Embryonic facial prominence (tissue), 1 donor: ENCODE measurements around the gene PSMD1.
"Not testable (repeated sequence)": the region's sequence is repeated elsewhere in the genome, so short reads cannot be mapped to it uniquely, and the experiment has no call there.

Experiments used
- DNase-seq: peaks from one replicate; pipeline ENCODE4 v3.0.0-alpha.2; 2016; ENCODE audit errors: extremely low spot score

The PSMD1 gene

DNA sequence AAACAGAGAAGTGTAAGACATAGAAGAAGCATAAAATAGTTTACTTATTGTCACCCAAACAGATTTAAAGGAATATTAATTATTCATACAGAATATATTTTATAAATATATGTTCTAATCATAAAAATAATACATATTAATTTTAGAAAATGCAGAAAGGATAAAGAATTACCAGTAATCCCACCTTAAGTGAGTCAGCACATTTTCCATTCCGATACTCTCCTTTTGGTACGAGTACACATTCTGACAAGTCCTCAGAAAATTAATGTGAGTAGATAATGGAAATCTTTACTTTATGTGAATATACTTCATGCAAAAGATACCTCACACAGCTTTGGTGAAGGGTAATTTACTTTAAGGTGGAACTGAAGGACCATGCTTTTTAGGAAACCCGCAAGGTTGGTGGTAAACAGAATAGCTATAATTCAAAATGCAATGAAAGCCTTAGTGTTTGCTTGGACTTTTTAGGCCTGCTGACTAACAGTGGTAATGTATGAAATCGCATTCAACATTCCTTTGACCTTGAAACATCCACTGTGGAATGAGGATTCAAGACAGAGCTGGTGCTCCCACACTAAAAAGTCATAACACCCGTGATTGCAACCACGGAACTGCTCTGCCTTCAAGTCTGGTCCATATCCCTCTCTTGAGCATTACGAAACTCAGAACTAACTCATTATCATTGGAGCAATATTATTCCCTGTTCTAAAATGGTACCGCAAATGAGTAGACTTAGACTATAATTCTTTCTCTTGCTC lies 96.3 kb downstream of the PSMD1 start:
- no peak for DNase-seq

DNA sequence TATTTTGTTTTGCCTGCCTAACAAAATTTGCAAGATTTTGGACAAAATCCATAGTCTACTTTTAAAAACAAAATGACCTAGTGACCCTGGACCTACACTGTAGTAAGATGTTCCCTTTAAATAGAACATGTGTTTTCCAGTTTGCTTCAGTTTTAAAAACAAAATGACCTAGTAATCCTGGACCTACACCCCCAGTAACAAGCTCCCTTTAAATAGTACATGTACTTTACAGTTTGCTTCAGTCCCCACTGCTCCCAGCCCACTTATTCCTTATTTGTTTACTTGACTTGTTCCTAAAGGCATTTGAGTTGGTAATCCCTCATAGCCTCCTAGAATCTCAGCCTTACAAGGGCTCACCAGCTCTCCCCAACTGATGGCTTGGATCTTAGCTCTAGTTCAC lies 102.6 kb downstream of the PSMD1 start:
- DNase-seq = no peak

DNA sequence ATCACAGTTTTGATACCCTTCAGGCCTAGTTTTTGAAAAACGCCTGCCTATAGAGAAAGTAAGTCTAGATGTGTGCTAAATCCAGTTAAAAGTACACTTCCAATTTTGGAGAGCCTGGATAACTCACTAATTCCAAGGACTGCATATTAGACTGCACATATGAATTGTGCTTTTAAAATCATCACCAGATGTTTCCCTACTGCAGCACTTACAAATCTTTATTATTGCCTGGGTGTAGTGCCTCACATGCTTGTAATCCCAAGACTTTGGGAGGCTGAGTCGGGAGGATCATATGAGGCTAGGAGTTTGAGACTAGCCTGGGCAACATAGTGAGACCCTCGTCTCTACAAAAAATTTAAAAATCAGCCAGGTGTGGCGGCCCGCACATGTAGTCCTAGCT lies 104.0 kb downstream of the PSMD1 start:
- DNase-seq = no peak

DNA sequence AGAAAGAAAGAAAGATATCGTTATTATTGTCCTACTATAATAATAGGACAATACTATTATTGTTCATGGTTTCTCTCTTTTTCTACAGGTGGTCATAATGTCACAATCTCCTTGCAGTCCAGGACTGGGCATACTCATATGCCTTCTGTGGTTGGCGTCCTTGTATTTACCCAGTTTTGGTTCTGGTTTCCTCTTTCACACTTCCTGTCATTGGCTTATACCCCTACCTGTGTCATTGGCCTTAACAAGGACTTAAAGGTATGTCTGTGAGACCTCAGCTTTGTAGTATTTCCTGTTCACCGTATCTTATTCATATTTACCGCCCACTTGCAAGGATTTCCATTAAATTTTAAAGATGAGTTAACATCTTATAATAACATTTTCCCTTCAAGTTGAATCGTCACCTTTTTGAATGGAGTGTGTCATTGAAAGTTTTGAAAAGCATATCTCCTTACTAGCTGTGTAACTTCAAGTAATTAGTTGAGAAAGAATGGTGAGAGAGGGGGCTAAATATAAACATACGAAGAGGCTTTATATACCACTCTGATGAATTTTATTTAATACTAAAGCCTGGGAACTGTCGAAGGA lies 104.7 kb downstream of the PSMD1 start:
- DNase-seq = no peak

DNA sequence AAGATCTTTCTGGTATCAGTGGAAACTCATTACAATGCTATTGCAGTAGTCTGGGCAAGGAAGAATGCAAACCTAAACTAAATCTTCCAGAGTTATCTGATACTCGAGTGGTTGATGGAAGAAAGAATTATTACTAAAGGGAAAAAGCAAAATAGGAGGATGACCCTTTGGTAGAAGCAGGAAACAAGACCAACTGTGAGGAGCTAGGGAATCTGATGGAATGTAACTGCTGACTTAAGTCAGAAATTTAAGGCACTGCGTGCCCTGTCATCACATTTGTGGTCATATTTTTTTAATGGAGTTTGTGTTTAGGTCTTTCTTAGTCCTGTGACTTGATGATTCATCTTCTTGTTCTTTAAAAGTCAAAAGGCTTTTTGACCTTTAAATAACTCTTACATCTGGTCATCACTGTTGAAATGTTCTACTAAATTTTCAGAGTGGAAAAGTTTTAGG lies 105.2 kb downstream of the PSMD1 start:
- DNase-seq = no peak

DNA sequence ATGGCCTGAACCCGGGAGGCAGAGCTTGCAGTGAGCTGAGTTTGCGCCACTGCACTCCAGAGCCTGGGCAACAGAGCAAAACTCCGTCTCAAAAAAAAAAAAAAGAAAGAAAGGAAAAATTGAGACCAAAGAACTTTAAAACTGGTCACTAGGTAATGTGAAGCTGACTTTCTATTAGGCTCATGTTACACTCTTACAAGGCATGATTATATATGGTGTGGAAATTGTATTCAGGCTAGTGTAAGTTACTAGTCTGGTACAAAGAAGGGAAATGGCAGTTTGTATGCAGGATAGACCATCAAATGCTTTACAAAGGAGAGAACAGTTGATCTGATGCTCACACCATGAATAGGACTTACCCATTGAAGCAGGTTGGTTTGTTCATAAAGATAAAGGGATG lies 106.3 kb downstream of the PSMD1 start:
- DNase-seq = no peak

DNA sequence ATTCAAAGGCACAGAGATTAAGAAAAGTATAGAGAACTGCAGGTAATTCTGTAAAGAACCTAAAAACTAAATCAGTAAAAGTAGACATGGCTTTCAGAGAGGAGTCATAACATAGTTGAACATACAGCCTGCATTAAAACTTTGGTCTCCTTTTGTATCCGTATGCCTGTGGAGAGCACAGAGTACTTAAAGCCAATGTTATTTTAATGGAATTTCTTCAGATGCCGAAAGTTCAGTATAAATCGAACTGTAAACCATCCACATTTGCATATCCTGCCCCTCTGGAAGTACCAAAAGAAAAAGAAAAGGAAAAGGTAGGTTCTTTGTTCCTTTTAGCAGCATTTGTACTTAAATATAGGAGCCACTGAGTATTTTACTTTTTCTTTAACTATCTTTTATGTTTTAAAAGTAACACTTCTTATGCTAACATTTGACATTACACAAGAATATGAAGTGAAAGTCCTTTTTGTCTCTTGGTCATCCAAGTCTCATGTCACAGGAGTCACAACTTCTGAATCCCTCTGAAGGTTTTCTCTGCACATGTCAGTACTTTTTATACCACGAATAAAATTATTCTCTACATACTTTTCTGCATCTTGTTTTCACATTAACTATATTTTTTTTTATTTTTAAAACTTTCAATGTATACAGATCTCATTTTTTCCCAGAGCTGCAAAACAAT lies 106.9 kb downstream of the PSMD1 start:
- DNase-seq = no peak

DNA sequence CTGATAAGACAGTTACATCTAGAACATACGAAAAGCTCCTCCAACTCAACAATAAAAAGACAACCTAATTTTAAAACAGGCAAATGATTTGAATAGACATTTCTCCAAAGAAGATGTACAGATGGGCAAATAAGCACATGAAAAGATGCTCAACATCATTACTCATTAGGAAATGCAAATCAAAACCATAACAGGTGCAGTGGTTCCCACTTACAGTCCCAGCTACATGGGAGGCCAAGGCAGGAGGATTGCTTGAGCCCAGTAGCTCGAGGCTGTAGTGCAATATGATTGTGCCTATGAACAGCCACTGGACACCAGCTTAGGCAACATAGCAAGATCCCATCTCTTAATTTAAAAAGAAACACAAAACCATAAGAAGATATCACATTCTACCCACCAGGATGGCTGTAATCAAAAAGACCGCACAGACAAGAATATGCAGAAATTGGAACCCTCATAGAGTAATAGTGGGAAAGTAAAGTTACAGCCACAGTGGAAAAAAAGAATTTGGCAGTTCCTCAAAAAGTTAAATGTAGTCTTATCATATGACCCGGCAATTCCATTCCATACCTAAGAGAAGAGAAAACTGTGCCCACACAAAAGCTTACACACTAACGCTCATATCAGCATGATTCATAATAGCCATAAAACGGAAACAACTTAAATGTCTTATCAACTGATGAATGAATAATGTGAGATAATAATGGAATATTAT lies 111.2 kb downstream of the PSMD1 start:
- no peak for DNase-seq

DNA sequence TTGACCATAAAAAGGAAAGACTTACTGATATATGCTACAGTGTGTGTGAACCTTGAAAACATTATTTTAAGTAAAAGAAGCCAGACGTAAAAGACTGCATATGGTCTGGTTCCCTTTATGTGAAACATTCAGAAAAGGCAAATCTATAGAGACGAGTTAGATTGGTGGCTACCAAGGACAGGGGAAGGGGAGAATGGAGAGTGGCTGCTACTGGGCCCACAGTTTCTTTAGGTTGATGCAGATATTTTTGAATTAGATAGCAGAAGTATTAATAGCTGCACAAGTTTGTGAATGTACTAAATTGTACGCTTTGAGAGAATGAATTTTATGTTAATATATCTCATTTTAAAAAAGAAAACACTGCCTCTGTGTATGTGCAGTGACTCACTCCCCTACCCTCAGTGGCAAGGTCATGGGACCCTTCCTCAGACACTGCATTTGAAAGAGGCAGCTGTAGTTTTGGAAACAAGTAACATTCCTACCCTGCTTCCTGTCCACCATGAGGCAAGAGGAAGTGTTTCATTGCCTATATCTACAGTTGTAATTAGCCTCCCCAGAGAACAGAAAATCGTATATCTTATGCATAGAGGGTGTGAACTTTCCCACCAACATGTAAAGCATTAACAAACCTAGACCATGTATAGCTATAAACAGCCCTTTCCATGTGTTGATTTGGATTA lies 111.9 kb downstream of the PSMD1 start:
- DNase-seq = no peak

DNA sequence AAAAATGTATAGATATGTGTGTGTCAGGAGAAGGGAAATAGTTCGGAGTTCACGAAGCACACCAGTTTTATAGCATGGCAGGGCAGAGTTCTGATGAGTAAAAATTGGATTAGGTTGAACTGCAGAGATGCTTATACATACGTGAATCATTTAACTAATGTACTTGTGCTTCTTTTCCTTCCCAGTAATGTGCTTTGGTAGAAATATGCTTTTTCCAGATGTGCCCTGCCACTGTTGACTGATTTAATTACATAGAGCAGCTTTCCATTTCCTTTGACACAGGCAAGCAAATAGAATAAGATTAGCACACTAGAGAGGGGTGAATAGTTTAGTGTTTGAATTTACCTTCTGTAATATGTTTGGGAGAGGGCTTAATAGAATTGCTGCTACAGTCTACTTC lies 112.8 kb downstream of the PSMD1 start:
- peak; percentile 27 for DNase-seq

DNA sequence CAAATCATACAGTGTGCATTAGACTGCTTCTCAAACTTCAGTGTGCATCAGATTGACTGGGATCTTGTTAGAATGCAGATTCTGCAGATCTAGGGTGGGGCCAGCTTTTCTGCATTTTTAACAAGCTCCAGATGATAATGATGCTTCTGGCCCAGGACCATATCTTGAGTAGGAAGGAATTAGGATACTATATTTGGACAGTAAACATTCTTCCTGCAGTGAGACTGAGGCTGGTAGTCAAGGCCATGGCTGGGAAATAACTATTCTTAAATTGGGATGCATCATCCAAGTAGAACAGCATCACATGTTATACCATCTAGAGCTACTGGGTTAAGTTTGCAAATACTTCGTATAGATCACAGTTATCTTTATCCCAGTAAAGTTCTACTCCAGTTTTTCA lies 113.4 kb downstream of the PSMD1 start:
- no peak for DNase-seq

DNA sequence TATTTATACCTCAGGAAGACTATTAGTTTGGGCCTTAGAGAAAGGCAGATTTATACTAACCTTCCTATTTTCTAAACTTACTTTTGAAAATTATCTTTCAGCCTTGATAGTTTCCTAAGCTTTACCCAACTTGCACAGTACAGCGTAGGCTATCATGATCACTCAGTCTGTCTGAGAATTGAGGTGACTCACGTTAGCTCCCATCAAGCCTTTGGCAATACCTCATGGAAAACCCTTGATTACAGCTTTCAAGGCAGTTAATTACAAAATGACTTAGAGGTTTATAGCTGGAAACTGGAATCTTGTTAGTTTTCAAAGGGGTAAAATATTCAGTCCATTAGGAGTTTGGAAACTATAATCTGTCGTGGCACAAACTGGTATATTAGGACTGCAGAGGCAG lies 115.4 kb downstream of the PSMD1 start:
- no peak for DNase-seq

DNA sequence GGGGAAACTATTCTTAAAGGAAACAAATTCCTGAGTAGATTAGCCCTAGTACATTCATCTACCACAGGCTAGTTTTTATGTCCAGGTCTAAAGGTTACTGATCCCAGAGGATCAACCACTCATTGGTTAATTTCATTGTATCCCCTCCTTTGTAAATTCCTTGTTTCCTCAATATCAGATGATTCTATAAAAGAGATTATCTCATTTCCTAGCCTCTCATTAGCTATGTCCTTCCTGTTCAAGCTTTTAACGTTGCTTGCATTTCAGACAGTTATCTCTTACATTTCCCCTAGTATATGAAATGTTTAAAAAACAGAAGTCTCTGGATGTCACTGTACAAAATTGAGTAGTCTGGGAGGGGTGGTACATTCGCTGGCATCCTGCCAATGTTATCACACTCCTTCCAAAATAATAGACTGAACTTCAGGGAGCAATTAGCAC lies 117.6 kb downstream of the PSMD1 start:
- DNase-seq = no peak

DNA sequence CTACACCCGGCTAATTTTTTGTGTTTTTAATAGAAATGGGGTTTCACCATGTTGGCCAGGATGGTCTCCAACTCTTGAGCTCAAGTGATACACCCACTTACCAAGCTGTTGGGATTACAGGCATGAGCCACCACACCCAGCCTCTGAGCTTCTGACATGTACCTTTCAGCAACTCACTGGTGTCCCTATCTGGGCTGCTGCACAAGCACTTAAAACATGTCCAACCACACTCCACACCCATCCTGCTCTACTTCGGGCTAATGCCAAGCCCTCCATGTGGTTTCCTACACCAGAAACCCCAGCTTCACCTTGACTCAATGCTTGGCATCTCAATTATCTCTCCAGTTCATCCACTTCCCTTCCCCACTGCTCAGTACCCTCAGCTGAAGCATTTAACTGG lies 119.4 kb downstream of the PSMD1 start:
- no peak for DNase-seq

DNA sequence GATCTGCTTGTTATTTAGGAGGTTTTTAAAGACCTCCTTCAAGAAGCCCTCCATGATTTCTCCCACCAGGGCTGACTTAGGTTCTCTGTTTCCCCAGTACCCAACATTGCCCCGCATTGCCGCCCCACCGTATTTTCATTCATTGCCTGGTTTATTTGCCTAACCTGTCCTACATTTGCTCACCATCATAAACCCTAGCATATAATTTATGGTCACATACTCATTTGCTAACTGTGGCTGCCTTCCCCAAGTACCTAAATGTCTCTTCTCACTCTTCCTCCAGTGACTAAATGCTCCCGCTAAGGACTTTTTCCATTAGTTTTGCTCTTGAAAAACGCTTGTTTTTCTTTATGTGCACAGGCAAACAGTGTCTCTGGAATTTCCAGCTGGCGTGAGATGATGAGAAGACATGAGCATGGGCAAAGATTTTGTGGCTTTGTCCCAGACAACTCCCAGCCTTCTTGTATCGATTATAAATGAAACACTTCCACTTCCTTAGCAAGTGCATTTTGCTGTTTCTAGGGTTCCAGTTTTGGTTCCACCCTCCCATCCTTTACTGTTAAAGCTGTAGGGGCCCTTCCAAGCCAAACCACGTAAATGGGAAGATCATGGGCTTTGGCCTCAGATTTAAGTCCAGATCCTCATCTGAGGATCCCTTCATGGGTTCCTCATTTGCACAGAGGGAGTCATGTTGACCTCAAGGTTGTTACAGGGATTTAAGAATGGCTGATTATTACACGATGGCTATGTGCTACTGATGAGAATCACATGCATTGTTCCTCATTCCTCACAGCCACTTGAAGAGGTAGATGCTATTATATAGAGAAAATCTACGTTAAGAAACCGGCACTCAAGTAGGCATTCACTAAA lies 120.7 kb downstream of the PSMD1 start:
- no peak for DNase-seq

DNA sequence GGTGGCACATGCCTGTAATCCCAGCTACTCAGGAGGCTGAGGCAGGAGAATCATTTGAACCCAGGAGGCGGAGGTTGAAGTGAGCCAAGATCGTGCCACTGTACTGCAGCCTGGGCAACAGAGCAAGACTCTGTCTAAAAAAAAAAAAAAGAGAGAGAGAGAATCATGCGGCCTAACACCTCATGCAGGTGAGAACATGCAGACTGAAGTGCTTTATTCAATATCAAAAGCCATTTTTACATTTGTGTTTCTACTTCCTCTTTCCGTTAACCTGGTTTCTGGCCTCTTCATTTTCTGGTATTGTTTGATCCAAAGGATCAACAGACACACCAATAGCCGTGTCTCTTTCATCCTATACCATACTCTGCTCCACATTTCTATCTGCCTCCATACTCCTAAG lies 122.1 kb downstream of the PSMD1 start:
- DNase-seq = not testable (repeated sequence)

DNA sequence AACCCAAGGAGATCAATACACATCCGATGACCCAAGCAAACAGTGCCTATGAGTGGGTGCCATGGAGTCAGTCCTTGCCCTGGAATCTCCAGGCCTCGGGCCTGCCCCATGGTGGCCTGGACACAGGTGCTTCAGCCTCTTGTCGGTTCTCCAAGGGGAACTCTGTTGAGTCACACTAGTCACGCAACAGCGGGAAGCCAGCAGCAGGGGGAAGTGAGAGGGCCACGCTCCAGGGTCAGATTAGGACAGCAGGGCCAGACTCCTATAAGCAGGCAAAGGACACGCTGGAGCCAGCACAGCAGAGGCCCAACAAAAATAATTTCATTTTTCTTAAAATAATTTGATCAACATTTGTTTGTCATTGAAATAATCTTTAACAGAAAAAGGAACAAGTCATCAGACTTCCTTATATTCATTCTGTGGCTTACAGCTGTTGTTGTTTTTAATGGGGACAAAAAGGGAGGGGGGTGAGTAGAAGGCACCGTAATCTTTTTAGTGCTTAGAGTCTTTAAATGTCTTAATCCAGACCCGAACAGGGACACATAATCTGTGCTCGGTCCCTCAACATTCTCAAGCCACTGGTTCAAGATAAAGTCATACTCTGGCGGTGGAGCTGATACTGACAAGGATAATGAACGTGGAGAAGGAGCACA lies 125.3 kb downstream of the PSMD1 start:
- DNase-seq = no peak

DNA sequence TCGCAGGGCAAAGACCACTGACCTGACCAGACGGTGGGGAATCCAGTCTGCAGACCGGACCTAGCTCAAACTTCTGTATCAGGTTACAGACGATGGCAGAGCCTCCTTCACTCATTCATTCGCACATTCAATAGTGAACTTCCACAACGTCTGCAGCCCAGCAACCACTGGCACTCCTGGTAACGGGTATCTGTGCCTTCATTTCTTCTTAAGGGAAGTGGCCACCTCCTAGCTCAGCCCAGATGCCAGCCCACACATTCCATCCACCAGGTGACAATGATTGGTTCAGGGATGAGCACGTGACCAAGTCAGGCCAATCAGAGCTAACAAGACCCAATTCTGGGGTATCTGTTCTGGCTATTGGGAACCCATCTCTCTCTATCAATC lies 125.8 kb downstream of the PSMD1 start:
- no peak for DNase-seq

DNA sequence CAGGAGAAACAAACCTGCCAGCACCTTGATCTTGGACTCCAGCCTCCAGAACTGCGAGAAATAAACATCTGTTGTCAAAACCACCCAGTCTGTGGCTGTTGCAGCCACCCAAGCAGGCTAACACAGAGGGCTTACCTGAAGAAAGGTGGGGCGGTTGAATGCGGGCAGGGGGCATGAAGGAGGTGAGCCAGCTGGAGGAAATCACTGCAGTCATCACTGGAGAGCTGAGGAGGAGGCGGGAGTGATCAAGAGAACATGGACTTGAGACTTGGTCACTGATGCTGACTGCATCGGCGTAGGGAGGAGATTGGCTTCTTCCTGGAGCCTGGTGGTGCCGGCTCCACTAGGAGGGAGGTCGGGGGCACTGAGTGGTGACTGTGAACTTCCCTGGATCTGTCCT lies 127.2 kb downstream of the PSMD1 start:
- no peak for DNase-seq

DNA sequence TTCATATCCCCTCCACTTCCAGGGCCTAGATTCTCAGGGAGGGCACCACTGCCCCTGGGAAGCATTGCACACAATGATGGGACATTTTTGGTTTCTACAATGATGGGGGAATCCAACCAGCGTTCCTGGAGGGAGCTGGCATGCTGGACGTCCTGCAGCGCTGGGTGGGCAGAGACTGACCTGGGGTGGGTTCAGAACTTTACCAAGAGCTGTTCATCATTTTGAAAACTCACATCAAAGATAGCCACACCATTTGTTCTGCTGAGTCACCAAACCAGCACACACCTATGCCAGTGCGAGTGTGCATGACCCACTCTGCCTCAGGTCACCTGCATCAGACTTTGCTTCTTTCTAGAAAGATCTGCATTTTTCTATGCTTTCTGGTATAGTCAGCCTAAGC lies 127.7 kb downstream of the PSMD1 start:
- DNase-seq = no peak
